ENCODE measurements around the gene MAPK10. TPM values are rescaled to one million over a fixed set of nuclear protein-coding genes. Genes with fewer than 3 reads are reported as not detected.

Gene MAPK10
- total RNA-seq, 1 donor from 2014 or later: 38.9 TPM

Other genes starting within 250 kb of the MAPK10 start
- gene PTPN13, start 234.3 kb upstream of the MAPK10 start, total RNA-seq: 13.2 TPM

Measured in mesenteric fat pad (tissue), 1 donor.